ENCODE results near the gene IRF4.
"Not testable (repeated sequence)": the region's sequence is repeated elsewhere in the genome, so short reads cannot be mapped to it uniquely, and the experiment has no call there.

IRF4 gene

GRCh38 chr6:366389-367297 lies 24.9 kb upstream of the IRF4 start:
- no peak for DNase-seq

GRCh38 chr6:367298-367794 lies 24.2 kb upstream of the IRF4 start:
- DNase-seq, result no peak

GRCh38 chr6:367891-368630 lies 23.5 kb upstream of the IRF4 start:
- no peak for DNase-seq

GRCh38 chr6:369559-370431 lies 21.8 kb upstream of the IRF4 start:
- DNase-seq, result no peak

GRCh38 chr6:370555-370954 lies 21.0 kb upstream of the IRF4 start:
- no peak for DNase-seq

GRCh38 chr6:371851-372250 lies 19.7 kb upstream of the IRF4 start:
- DNase-seq, result not testable (repeated sequence)

GRCh38 chr6:372336-372911 lies 19.1 kb upstream of the IRF4 start:
- DNase-seq, result no peak

GRCh38 chr6:373031-373430 lies 18.5 kb upstream of the IRF4 start:
- DNase-seq, result no peak

GRCh38 chr6:373773-374724 lies 17.5 kb upstream of the IRF4 start:
- DNase-seq, result no peak

GRCh38 chr6:374956-375355 lies 16.6 kb upstream of the IRF4 start:
- no peak for DNase-seq

GRCh38 chr6:376827-377640 lies 14.5 kb upstream of the IRF4 start:
- no peak for DNase-seq

- DNase-seq, result not testable (repeated sequence)
Observed at GRCh38 chr6:377641-378020, 13.9 kb upstream of the IRF4 start.

GRCh38 chr6:378090-378957 lies 13.2 kb upstream of the IRF4 start:
- no peak for DNase-seq

- DNase-seq, result no peak
Observed at GRCh38 chr6:378958-379409, 12.6 kb upstream of the IRF4 start.

GRCh38 chr6:379410-380181 lies 12.0 kb upstream of the IRF4 start:
- DNase-seq, result no peak

GRCh38 chr6:380234-381218 lies 11.0 kb upstream of the IRF4 start:
- no peak for DNase-seq

GRCh38 chr6:381742-382461 lies 9.7 kb upstream of the IRF4 start:
- no peak for DNase-seq
